Measurements from ENCODE around the gene ADCY2. TPM values are rescaled to one million over a fixed set of nuclear protein-coding genes. Genes with fewer than 3 reads are reported as not detected.

The ADCY2 gene
- total RNA-seq, 4 donors from 2014 or later: 5.7 to 18.5 (median 7.8) TPM

DNA sequence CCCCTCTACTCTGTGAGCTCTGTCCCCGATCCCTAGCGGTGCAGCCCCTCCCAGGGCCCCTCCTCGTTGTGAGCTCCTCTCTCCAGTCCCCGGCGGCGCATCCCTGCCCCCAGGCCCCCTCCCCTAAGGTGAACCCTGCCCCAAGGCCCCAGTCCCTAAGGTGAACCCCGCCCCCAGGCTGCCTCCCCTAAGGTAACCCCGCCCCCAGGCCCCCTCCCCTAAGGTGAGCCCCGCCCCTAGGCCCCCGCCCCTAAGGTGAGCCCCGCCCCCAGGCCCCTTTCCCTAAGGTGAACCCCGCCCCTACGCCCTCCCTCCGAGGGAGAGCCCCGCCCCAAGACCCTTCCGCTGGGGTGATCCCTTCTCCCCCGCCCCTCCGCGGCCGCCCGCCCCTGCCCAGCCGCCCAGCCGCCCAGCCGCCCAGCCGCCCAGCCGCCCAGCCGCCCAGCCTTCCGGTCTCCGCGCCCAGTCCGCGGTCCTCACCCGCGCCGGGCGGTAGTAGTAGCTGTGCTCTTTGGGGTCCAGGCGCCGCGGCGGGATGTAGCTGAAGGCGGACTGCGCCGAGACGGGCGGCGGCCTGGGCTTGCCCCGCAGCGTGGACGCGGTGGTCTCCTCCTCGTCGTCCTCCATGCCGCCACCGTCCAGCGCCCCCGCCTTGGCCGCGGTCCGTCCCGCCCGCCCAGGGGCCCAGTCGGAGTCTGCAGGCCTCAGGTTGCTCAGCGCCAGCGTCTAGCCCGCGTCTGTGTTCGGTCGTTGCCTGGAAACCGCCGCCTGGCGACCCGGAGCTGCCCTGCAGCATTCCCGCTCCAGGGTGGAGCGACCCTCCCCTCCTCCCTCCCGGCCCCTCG lies 454.7 kb downstream of the ADCY2 start, which contains the start of gene CFAP90:
Gene CFAP90, minus strand, starts transcription at position 739 of the 845 bp plus-strand sequence. Its CDS starts 112 bp downstream, at position 627.
- TF ChIP-seq, protein P1, sequence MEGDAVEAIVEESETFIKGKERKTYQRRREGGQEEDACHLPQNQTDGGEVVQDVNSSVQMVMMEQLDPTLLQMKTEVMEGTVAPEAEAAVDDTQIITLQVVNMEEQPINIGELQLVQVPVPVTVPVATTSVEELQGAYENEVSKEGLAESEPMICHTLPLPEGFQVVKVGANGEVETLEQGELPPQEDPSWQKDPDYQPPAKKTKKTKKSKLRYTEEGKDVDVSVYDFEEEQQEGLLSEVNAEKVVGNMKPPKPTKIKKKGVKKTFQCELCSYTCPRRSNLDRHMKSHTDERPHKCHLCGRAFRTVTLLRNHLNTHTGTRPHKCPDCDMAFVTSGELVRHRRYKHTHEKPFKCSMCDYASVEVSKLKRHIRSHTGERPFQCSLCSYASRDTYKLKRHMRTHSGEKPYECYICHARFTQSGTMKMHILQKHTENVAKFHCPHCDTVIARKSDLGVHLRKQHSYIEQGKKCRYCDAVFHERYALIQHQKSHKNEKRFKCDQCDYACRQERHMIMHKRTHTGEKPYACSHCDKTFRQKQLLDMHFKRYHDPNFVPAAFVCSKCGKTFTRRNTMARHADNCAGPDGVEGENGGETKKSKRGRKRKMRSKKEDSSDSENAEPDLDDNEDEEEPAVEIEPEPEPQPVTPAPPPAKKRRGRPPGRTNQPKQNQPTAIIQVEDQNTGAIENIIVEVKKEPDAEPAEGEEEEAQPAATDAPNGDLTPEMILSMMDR (IDR thresholded peaks at IDR 0.05; ENCODE audit: low read depth): no peak

DNA sequence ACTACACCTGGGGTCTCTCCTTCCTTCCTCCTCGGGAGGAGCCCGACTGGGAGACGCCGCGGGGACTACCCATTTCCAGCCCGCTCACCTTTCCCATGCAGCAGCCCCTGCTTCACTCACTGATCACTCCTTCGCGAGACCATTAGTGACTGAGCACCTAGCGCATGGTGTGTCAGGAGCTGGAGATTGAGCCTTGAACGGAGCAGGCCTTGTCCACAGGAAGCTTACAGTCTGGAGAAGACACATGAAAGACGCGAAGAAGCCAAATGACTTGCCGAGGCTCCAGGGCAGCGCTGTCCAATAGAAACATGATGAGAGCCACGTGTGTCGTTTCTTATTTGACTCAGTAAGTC lies 455.3 kb downstream of the ADCY2 start:
- TF ChIP-seq, protein P1 (IDR thresholded peaks at IDR 0.05; ENCODE audit: low read depth): no peak

DNA sequence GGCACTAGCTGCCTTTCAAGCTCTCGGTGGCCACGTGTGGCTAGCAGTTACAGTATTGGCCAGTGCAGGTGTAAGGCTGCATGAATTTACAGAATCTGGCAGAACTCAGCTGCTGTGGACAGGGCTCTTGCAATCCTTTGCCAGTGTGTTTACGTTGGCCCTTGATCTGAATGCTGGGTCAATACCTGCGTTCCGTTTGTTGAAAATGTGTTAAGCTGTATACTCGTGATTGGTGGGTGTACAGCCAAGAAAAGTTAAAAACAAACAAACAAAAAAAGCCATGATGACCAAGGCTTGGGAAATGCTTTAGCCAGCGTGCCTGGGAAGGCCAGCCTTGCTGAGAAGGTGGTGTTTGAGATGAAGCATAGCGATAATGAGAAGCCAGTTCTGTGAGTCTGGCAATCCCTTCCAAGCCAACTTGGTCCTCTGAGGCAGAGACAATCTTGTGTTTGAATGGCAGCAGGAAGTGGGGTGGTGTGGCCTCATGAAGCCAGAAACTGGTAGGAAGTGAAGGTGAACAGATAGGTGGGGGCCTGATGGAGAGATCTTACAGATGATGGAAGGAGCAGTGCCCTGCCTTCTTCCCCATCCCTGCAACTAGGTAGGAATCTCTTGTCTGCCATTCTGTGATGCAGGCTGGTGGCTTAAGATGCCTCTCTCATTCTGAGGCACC lies 455.8 kb downstream of the ADCY2 start:
- TF ChIP-seq, protein P1 (IDR thresholded peaks at IDR 0.05; ENCODE audit: low read depth): no peak

DNA sequence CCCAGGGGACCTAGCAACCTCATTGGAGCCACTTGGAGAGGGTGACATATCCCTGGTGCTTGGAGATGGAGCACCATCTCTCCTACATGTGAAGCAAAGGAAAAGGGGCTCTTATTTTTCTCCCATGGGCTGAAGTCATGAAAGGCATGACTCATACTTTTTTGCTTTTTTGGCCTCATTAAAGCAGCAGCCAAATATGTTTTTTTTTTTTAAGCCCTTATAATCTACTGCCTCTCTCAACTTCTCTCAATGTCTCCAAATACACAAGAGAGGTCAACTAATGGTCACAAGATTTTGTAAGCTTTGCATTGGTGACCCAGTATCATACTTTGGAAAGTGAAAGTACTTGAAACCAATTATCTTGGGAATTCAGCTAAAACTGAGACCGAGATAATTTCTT lies 456.6 kb downstream of the ADCY2 start:
- TF ChIP-seq, protein P1 (IDR thresholded peaks at IDR 0.05; ENCODE audit: low read depth): no peak

DNA sequence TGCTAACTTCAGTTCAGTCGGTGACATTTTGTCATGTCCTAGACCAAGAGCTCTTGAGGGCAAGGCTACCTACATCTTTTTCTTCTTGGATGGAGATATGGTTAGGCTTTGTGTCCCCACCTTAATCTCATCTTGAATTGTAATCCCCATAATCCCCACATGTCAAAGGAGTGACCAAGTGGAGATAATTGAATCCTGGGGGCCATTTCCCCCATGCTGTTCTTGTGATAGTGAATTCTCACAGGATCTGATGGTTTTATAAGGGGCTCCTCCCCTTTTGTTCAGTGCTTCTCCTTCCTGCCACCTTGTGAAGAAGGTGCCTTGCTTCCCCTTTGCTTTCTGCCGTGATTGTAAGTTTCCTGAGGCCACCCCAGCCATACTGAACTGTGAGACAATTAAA lies 457.1 kb downstream of the ADCY2 start:
- TF ChIP-seq, protein P1 (IDR thresholded peaks at IDR 0.05; ENCODE audit: low read depth): no peak

DNA sequence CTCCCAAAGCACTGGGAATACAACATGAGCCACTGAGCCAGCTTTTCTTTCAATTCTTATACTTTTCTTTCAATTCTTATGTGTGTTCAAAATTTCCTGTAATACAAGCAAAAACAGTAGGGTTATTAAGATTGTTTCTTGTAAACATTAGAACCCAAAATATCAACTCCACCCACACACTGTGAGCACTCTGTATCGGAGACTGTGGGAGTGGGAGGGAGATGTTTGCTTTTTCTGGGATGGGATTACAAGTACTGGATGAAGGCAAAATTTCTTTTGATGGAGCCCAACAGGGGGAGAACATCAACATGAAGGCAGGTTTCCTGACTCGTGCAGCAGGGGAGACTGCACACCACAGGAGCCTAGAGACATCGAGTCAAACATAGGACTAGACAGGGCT lies 459.7 kb downstream of the ADCY2 start:
- TF ChIP-seq, protein P1 (IDR thresholded peaks at IDR 0.05; ENCODE audit: low read depth): no peak

DNA sequence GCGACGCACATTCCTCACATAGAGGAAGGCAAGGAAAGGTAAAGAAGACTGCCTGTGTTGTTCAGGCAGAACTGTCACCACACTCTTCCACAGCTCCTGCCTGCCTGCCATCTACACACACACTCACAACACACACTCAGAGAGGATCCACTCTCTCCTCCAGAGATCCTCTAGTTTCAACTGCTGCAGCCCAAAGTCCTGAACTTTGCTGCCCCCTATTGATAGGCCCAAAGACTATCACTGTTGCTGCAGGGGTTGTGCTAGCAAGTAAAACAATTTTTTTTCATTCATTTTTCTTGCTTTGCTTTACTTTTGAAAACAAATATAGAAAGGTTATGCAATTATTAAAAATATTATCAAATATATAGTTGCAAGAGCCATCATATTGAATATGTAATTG lies 460.9 kb downstream of the ADCY2 start:
- TF ChIP-seq, protein P1 (IDR thresholded peaks at IDR 0.05; ENCODE audit: low read depth): no peak
